ENCODE results near the gene DXO.
"Not testable (repeated sequence)": the region's sequence is repeated elsewhere in the genome, so short reads cannot be mapped to it uniquely, and the experiment has no call there.

DXO gene

DNA sequence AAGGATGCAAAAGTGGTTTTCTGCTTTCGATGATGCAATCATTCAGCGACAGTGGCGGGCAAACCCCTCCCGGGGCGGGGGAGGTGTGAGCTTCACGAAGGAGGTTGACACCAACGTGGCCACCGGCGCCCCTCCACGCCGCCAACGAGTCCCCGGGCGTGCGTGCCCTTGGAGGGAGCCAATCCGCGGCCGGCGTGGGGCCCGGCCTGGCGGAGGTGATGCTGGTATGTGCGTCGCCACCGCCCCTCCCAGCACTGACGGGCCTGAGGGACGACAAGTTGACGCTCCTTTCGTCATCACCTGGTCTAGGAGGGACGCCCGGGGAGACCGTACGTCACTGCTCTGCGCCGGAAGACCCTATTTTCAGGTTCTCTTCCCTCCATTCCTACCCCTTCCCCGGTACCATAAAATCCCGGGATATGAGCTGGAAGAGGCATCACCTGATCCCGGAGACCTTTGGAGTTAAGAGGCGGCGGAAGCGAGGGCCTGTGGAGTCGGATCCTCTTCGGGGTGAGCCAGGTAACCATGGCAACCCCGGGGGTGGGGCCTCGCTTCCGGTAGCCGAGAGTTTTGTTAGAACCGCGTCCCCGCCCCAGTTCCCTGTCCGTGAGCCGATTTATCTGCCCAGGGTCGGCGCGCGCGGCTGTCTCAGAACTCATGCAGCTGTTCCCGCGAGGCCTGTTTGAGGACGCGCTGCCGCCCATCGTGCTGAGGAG is at the start of gene DXO:
Gene DXO, minus strand, starts transcription at position 146 of the 716 bp plus-strand sequence. CDS start 463 bp downstream, outside the sequence.
- DNase-seq, result peak; percentile 95

DNA sequence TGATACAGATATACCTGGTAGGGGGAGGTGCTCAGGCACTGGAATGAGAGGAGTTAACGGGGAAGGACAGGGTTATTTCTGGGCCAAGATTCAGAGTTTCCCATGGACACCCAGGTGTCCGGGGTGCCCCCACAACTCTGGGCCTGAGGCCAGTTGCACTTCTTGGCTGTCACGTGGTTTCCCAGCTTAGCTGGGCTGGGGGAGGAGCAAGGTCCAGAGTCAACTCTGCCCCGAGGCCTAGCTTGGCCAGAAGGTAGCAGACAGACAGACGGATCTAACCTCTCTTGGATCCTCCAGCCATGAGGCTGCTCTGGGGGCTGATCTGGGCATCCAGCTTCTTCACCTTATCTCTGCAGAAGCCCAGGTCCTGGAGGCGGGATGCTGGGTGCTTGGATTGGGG is 42.6 kb upstream of the DXO start, which contains the start of gene C4B:
Gene C4B, plus strand, starts transcription at position 249 of the 400 bp plus-strand sequence. Its CDS starts 51 bp downstream, at position 300.
- not testable (repeated sequence) for DNase-seq

DNA sequence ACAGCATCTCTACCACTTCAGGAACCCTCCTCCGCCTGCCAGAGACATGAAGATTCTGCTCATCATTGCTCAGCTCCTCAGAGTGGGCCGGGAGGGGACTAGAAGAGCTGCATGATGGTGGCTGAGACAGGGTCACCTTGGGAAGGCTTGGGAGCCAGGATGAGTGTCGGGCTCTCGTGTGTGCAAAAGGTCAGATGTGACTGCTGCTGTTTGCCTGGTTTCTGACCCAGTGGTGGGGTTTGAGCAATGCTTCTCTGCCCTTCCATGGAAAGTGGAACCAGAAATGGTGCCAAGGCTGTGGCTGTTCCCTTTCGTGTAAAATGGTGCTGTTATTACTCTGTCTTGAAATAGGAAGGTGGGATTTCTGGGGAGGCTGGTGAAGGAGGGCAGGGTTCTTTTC is 41.8 kb upstream of the DXO start:
- DNase-seq, result not testable (repeated sequence)

DNA sequence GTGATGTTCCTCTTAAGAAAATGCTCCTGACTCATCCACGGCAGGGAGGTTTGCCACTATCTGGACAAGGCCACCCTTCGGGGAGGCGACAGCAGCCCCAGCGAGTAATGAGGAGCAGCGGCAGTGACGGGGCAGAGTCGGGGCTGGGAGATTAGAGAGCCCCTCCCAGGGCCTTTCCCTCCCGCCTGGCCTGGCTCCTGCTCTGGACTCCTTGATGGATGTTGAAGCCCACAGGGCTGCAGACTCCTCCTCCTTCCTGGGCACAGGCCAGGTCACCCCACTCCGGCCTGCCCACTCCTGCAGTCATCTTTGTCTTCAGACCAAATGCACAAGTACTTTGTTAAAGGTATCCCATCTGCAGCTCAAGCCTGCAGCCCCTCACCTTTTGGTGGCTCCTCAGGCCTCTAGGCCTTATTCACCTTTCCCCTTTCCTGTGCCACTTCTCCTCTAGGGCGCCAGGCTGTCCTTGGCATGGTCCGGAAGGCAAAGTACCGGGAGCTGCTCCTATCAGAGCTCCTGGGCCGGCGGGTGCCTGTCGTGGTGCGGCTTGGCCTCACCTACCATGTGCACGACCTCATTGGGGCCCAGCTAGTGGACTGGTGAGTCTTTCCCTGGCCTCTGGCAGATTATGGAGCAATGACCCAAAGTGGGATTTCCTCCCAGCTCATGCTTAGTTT is 41.1 kb upstream of the DXO start:
- DNase-seq, result not testable (repeated sequence)

DNA sequence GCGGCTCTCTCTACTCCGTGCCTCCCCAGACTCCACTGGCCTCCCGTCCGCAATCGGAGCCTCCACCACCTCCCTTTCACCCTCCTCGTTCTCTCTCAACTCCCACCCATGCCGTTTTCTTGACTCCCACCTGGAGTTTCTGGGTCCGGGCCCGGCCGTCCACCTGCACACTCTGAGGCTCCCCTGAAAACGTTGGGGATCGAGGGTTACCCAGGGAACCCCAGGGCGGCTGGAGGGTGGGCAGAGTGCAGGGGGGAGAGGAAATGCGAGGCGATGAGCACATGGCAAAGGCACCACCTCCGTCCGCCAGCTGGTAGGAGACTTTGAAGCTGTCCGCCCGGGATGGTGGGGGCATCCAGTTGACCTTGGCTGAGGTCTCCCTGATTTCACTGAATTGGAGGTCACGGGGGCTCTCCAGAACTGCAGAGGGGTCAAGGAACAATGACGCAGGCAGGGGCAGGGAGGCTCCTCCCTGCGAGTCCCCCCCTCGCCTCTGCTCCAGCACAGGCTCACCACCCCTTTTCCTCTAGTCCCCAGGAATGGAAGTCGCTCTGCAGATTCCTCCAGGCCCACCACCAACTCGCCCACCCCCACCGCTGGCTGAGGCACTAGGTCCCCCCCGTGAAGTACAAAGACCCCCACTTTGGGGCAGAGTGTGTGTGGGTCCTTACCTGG is 39.1 kb upstream of the DXO start:
- not testable (repeated sequence) for DNase-seq

DNA sequence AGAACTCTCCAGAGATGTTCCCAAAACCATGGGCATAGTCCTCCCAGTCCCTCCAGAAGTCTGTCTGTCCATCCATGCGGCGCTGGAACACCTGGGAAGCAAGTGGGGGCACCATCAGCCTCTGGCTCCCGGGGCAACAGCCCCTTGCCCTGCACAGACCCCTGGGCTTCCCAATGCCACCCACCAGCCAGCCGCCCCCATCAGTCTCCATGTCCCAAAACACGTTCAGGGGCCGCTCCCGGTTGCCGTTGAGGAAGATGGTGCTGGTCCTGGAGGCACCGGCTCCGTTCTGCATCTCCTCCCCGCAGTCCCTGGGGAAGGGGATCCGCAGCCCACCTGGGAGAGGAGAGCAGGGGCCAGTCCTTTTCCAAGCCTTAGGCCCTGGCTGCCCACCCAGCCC is 37.6 kb upstream of the DXO start:
- not testable (repeated sequence) for DNase-seq

DNA sequence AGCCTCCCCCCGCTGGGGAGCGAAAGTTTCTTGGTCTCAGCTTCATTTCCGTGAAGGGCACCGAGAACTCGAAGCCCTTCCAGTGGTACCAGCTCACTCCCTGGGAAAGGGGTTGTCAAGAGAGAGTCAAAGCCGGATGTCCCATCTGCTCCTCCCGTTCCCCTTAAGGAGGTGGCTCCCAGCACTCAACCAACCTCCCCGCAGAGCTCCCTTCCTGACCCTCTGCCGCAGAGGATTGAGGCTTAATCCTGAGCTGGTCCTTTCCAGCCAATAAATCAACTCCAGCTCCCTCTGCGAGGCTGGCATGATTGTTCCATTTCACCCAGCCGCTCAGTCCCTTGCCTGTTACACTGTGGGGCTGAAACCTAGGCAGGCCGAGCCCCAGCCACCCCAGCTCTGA is 36.7 kb upstream of the DXO start:
- not testable (repeated sequence) for DNase-seq

DNA sequence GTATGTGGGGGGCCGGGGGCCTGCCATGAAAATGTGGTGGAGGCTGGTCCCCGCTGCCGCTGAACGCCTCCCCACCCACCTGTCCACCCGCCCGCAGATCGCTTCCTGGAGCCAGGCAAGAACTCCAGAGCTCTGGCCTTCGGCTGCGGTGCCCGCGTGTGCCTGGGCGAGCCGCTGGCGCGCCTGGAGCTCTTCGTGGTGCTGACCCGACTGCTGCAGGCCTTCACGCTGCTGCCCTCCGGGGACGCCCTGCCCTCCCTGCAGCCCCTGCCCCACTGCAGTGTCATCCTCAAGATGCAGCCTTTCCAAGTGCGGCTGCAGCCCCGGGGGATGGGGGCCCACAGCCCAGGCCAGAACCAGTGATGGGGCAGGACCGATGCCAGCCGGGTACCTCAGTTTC is 36.1 kb upstream of the DXO start:
- DNase-seq, result not testable (repeated sequence)

DNA sequence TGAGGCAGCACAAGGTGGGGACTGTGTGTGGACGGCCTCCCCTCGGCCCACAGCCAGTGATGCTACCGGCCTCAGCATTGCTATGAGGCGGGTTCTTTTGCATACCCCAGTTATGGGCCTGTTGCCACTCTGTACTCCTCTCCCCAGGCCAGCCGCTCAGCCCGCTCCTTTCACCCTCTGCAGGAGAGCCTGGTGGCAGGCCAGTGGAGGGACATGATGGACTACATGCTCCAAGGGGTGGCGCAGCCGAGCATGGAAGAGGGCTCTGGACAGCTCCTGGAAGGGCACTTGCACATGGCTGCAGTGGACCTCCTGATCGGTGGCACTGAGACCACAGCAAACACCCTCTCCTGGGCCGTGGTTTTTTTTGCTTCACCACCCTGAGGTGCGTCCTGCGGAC is 35.1 kb upstream of the DXO start:
- DNase-seq, result not testable (repeated sequence)

DNA sequence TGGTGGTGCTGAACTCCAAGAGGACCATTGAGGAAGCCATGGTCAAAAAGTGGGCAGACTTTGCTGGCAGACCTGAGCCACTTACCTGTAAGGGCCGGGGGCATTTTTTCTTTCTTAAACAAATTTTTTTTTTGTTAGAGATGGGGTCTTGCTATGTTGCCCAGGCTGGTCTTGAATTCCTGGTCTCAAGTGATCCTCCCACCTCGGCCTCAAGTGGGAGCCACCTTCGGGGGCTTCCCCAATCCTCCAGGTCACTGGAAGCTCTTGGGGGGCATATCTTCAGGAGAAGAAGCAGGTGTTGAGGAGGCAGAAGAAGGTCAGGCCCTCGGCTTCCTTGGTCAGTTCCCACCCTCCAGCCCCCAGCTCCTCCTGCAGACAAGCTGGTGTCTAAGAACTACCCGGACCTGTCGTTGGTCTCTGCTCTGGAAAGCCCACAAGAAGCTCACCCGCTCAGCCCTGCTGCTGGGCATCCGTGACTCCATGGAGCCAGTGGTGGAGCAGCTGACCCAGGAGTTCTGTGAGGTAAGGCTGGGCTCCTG is 34.1 kb upstream of the DXO start:
- not testable (repeated sequence) for DNase-seq

DNA sequence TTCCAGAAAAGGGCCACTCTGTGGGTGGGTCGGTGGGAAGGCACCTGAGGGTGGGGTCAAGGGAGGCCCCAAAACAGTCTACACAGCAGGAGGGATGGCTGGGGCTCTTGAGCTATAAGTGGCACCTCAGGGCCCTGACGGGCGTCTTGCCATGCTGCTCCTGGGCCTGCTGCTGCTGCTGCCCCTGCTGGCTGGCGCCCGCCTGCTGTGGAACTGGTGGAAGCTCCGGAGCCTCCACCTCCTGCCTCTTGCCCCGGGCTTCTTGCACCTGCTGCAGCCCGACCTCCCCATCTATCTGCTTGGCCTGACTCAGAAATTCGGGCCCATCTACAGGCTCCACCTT is 33.6 kb upstream of the DXO start:
- DNase-seq, result not testable (repeated sequence)

DNA sequence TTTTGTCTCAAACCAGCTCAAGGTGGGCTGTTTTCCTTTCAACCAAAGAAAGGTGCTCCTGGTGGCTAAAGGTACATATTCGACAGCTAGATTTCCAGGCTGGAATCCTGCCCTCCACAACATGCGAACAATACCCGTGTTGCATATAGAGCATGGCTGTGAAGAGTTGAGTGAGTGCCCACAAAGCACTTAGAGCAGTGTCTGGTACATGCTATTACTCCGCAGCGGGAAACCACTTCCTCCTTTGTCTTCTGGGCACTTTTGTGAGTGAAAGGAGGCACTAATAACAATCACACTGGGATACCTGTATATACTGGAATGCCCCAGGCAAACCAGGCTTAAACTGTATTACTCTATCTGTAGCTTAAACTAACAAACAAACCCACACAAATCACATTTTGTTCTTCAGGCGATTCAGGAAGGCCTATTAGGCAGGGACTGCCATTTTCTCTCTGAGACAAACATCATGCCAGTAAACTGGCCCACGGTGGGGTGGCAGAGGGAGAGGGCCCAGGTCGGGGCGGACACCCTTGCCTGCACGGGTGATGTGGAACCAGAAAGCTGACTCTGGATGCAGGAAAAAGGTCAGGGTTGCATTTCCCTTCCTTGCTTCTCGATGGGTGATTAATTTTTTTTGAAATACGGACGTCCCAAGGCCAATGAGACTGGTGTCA is 33.1 kb upstream of the DXO start:
- not testable (repeated sequence) for DNase-seq

DNA sequence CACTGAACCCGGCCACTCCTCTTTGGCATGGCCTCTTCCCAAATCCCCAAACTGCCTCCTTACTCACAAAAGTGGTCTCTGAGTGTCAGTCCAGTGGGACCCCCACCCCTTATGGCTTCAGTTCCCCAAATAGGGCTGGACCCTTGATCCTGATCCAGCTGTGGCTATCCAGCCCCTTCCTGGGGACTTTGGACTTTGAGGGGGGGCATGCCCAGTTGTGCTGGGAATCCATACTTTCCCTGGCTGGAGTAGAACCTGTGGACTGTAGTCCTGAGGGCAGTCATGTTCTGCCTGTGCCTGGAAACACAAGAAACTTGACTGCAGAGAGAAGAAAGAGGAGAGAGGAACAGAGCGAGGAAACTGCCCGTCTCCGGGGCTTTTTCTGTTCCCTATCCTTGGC is 32.5 kb upstream of the DXO start:
- DNase-seq, result not testable (repeated sequence)

DNA sequence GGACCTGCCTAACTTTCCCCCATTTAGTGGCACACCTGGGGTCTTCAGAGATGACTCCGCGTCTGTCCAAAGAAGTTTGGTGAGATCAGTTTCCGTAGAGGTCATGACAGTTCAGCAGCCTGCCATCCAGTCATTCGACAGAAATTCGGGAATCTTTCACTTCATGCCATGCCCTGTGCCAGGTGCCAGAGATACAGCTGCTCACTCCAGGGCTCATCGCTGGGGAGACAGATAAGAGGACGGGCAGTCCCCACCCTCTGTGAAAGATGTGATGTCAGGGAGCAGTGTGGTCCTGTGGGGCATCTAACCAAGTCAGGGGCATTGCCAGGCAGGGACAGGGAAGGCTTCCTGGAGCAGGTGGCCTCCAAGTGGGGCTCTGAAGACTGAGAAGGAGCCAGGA is 31.4 kb upstream of the DXO start:
- DNase-seq, result not testable (repeated sequence)

DNA sequence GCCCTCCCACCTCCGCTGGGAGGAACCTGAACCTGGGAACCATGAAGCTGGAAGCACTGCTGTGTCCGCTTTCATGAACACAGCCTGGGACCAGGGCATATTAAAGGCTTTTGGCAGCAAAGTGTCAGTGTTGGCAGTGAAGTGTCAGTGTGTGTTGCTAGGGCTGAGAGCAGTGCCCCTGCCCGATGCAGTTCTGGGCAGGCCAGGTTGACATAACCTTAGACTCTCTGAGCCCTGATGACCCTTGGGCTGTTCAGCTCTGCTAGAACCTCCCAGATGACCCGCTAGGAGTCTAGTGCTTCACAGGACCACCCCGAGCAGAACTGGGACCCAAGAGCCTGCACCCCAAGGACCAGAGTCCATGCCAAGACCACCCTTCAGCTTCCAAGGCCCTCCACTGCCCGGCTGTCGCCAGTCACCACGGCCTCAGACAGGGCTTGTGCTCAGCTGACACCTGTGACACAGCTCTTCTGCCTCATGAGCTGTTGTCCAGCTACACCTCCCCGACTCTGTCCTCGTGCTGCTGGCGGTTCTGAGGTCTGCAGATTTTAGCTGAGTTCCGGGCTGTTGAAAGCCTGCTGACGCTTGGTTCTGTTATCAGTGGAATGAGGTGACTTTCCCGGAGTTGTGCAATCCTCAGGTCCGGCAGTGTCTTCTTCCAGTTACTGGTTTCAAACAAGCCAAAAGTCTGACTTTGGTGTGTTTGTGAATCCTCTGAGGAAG is 30.8 kb upstream of the DXO start:
- DNase-seq, result not testable (repeated sequence)

DNA sequence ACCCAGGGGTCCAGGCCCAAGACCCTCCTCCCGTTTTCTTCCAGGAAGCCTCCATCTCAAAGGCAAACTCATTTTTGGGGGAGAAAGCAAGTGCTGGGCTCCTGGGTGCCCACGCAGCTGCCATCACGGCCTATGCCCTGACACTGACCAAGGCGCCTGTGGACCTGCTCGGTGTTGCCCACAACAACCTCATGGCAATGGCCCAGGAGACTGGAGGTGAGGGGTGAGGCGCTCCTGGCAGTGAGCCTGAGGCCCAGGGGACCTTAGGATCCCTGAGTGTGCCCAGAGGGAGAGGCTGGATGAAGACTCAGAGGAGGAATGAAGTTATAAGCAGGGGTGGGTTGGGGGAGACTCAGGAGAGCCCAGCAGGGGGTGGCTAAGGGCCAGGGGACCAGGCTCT is 24.4 kb upstream of the DXO start:
- not testable (repeated sequence) for DNase-seq

DNA sequence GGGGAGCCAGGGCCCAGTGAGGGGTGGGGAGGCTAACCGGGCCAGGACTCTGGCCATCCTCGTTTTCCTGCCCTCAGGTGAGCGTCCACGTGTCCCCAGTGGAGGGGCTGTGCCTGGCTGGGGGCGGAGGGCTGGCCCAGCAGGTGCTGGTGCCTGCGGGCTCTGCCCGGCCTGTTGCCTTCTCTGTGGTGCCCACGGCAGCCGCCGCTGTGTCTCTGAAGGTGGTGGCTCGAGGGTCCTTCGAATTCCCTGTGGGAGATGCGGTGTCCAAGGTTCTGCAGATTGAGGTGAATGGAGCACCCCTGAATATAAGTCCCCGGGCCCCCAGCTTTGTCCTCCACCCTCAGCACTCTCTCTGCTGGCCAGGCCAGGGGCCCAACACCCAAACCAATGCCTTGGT is 22.5 kb upstream of the DXO start:
- not testable (repeated sequence) for DNase-seq

DNA sequence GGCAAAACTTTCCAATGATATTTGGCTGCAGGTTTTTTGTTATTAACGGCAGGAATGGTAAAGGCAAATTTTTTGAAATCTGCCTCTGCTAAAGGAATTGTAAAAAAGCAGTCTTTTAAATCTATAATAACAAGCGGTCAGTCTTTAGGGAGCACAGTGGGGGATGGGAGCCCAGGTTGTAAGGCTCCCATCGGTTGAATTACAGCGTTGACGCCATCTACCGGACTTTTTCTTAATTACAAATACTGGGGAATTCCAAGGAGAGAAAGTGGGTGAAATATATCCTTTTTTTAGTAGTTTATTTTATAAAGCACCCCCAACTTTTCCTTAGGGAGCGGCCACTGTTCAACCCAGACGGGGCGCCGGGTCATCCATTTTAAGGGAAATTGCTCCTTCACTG is 17.4 kb upstream of the DXO start:
- DNase-seq, result not testable (repeated sequence)

DNA sequence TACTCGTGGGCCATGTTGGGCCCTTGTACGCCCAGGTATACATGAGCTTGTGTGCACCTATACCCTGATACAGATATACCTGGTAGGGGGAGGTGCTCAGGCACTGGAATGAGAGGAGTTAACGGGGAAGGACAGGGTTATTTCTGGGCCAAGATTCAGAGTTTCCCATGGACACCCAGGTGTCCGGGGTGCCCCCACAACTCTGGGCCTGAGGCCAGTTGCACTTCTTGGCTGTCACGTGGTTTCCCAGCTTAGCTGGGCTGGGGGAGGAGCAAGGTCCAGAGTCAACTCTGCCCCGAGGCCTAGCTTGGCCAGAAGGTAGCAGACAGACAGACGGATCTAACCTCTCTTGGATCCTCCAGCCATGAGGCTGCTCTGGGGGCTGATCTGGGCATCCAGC is 9.8 kb upstream of the DXO start, which contains the start of gene C4A:
Gene C4A, plus strand, starts transcription at position 314 of the 400 bp plus-strand sequence. Its CDS starts 51 bp downstream, at position 365.
- DNase-seq, result not testable (repeated sequence)

DNA sequence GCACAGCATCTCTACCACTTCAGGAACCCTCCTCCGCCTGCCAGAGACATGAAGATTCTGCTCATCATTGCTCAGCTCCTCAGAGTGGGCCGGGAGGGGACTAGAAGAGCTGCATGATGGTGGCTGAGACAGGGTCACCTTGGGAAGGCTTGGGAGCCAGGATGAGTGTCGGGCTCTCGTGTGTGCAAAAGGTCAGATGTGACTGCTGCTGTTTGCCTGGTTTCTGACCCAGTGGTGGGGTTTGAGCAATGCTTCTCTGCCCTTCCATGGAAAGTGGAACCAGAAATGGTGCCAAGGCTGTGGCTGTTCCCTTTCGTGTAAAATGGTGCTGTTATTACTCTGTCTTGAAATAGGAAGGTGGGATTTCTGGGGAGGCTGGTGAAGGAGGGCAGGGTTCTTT is 9.1 kb upstream of the DXO start:
- DNase-seq, result not testable (repeated sequence)

DNA sequence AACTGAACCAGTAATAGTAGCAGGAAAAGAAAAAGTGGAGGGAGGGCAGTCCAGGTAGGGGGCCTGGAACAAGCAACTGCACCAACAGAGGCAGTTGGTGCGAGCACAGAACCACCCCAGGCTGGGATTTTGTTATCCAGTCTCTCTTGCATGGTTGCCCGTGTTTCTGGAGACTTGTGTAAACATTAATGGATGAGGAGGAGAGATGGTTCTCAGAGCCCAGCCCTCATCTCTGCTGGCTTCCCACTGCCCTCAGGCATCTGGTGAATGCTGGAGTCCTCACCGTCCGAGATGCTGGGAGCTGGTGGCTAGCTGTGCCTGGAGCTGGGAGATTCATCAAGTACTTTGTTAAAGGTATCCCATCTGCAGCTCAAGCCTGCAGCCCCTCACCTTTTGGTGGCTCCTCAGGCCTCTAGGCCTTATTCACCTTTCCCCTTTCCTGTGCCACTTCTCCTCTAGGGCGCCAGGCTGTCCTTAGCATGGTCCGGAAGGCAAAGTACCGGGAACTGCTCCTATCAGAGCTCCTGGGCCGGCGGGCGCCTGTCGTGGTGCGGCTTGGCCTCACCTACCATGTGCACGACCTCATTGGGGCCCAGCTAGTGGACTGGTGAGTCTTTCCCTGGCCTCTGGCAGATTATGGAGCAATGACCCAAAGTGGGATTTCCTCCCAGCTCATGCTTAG is 8.4 kb upstream of the DXO start:
- DNase-seq, result not testable (repeated sequence)
